ENCODE results near the gene OR9A2.

- TF ChIP-seq CTCF (conservative IDR thresholded peaks at IDR 0.05) (no peak), ZFX (IDR thresholded peaks at IDR 0.05) (no peak)
Measured at GRCh38 chr7:143013473-143013872, 13.5 kb downstream of the OR9A2 start.
